ENCODE data around the gene LYRM9. TPM values are rescaled to one million over a fixed set of nuclear protein-coding genes. Genes with fewer than 3 reads are reported as not detected.

LYRM9 gene
- total and polyA plus RNA-seq, 9 of the 15 experiments (the other 6 are each of a cell fraction or from before 2014, with no cell fraction given) = 0.98 to 4.7 (median 1.8) TPM

GRCh38 chr17:27892866-27893769 lies at the start of gene LYRM9 (continued):
- TF ChIP-seq, protein P1, sequence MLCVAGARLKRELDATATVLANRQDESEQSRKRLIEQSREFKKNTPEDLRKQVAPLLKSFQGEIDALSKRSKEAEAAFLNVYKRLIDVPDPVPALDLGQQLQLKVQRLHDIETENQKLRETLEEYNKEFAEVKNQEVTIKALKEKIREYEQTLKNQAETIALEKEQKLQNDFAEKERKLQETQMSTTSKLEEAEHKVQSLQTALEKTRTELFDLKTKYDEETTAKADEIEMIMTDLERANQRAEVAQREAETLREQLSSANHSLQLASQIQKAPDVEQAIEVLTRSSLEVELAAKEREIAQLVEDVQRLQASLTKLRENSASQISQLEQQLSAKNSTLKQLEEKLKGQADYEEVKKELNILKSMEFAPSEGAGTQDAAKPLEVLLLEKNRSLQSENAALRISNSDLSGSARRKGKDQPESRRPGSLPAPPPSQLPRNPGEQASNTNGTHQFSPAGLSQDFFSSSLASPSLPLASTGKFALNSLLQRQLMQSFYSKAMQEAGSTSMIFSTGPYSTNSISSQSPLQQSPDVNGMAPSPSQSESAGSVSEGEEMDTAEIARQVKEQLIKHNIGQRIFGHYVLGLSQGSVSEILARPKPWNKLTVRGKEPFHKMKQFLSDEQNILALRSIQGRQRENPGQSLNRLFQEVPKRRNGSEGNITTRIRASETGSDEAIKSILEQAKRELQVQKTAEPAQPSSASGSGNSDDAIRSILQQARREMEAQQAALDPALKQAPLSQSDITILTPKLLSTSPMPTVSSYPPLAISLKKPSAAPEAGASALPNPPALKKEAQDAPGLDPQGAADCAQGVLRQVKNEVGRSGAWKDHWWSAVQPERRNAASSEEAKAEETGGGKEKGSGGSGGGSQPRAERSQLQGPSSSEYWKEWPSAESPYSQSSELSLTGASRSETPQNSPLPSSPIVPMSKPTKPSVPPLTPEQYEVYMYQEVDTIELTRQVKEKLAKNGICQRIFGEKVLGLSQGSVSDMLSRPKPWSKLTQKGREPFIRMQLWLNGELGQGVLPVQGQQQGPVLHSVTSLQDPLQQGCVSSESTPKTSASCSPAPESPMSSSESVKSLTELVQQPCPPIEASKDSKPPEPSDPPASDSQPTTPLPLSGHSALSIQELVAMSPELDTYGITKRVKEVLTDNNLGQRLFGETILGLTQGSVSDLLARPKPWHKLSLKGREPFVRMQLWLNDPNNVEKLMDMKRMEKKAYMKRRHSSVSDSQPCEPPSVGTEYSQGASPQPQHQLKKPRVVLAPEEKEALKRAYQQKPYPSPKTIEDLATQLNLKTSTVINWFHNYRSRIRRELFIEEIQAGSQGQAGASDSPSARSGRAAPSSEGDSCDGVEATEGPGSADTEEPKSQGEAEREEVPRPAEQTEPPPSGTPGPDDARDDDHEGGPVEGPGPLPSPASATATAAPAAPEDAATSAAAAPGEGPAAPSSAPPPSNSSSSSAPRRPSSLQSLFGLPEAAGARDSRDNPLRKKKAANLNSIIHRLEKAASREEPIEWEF (CRISPR knock-in tag; IDR thresholded peaks at IDR 0.05) = no peak
- TF ChIP-seq ZNF740 (CRISPR knock-in tag; IDR thresholded peaks at IDR 0.05) (no peak), ZNF740 (tag; IDR thresholded peaks at IDR 0.05) (no peak), CLOCK (CRISPR knock-in tag; IDR thresholded peaks at IDR 0.05; ENCODE audit: borderline replicate concordance) (no peak), KLF1 (tag; IDR thresholded peaks at IDR 0.05) (peak; percentile 79), HES1 (IDR thresholded peaks at IDR 0.05; ENCODE audit: low read depth) (no peak), KAT8 (IDR thresholded peaks at IDR 0.05; ENCODE audit: low read depth) (no peak), U2AF2 (optimal IDR thresholded peaks at IDR 0.05; ENCODE audit: low read depth, low read length) (no peak), GATA2 (CRISPR knock-in tag; IDR thresholded peaks at IDR 0.05) (no peak), ZNF57 (CRISPR knock-in tag; IDR thresholded peaks at IDR 0.05) (no peak), GTF2B (IDR thresholded peaks at IDR 0.05; ENCODE audit: extremely low read depth, insufficient read length) (no peak), TARDBP (IDR thresholded peaks at IDR 0.05) (no peak), MAX (CRISPR knock-in tag; IDR thresholded peaks at IDR 0.05) (no peak), ZC3H11A (IDR thresholded peaks at IDR 0.05; ENCODE audit: low read depth, low read length) (no peak), ZNF217 (CRISPR knock-in tag; IDR thresholded peaks at IDR 0.05) (no peak), ZNF384 (IDR thresholded peaks at IDR 0.05; ENCODE audit: low read depth, low read length) (no peak)

Measured in K562 (cell line).